Lung (tissue), 12 donors: Measurements from ENCODE around the gene MARK2. TPM values are rescaled to one million over a fixed set of nuclear protein-coding genes. Genes with fewer than 3 reads are reported as not detected.

Experiments
- ATAC-seq: fragments of 200-7000 bp; cut with Tn5 transposase; one replicate; pipeline ENCODE4 v1.9.1; 2020; ENCODE audit warnings: moderate number of reproducible peaks; ENCODE audit not compliant: insufficient read depth, low FRiP score
- DNase-seq, 3 donors: peaks; one replicate each; pipeline ENCODE4 v3.0.0-alpha.2; 2013 to 2017
- H3K27ac ChIP-seq, 2 donors: one replicate each; pipeline ENCODE4 v1.5.1; 2013; ENCODE audit warnings: mild to moderate bottlenecking in 2 of 2, moderate library complexity in 2 of 2, control low read depth in 1 of 2, inconsistent platforms in 1 of 2, low read depth in 1 of 2, low read length in 1 of 2
- H3K27me3 ChIP-seq, 3 donors: one replicate each; pipeline ENCODE4 v1.5.1; 2013; ENCODE audit warnings: low read length in 2 of 3; ENCODE audit not compliant: control insufficient read depth in 3 of 3, insufficient read depth in 3 of 3
- H3K36me3 ChIP-seq, 4 donors: one replicate each; pipeline ENCODE4 v1.5.1; 2013; ENCODE audit warnings: low read length in 4 of 4, mild to moderate bottlenecking in 1 of 4, moderate library complexity in 1 of 4; ENCODE audit not compliant: control insufficient read depth in 4 of 4, insufficient read depth in 4 of 4
- H3K4me1 ChIP-seq, 5 donors: one replicate each; pipeline ENCODE4 v1.5.1; 2013; ENCODE audit warnings: low read length in 5 of 5, mild to moderate bottlenecking in 2 of 5, moderate library complexity in 1 of 5; ENCODE audit not compliant: control insufficient read depth in 5 of 5, insufficient read depth in 5 of 5
- H3K4me3 ChIP-seq: one replicate; pipeline ENCODE4 v1.5.1; 2013; ENCODE audit warnings: mild to moderate bottlenecking, control low read depth, moderate library complexity
- H3K9ac ChIP-seq, 2 donors: one replicate each; pipeline ENCODE4 v1.5.1; 2013; ENCODE audit warnings: low read length in 2 of 2, control low read depth in 1 of 2; ENCODE audit not compliant: insufficient read depth in 1 of 2
- H3K9me3 ChIP-seq, 4 donors: one replicate each; pipeline ENCODE4 v1.5.1; 2013; ENCODE audit warnings: low read length in 3 of 4, mild to moderate bottlenecking in 1 of 4, moderate library complexity in 1 of 4; ENCODE audit not compliant: control insufficient read depth in 4 of 4, insufficient read depth in 3 of 4
- CTCF ChIP-seq: IDR thresholded peaks from 2 replicates; pipeline ENCODE4 v1.5.1; 2012; ENCODE audit warnings: mild to moderate bottlenecking; ENCODE audit errors: control extremely low read depth, extremely low read depth
- WGBS, 2 donors: extraction: QIAGEN DNeasy Blood & Tissue Kit; methylation state at CpG; one replicate each; pipeline ENCODE4 v1.1.7; 2013; 5-methylcytosine and 5-hydroxymethylcytosine counted together
- polyA plus RNA-seq, 2 donors: library from polyadenylated mRNA; stranded (reverse); fragments of 200-250 nt; gene quantifications; one replicate each; pipeline ENCODE4 v1.2.1, GENCODE V29; 2013
- total RNA-seq, 2 donors: library from RNA; depleted of rRNA in 1 of 2; stranded (reverse); fragments of >200 nt in 1 of 2; gene quantifications; one replicate each; pipeline ENCODE4 v1.2.1, GENCODE V29; 2014 to 2021
- donor health status: control.
- donor health status: control.
- donor health status: Bipolar disorder and iron deficiency.
- donor health status: healthy.
- donor health status: DM: yes; HTN: yes; CAD: no.

MARK2 gene
- total and polyA plus RNA-seq, 4 donors: 15.5 to 42.9 (median 32.3) TPM

- ATAC-seq (peak; percentile 64), DNase-seq (peak in 2 of 3 donors; percentile 31 to 73)
- Histone ChIP-seq H3K27ac (no peak overlapping the region), H3K36me3 (peaks cover 26 to 53% (median 46%) of the 10 kb centered on the region in 4 donors), H3K9ac (no peak overlapping the region), H3K9me3 (no peaks in the 10 kb centered on the region), H3K4me1 (peaks cover 0 to 8% (median 0%) of the 10 kb centered on the region in 5 donors), H3K27me3 (no peaks in the 10 kb centered on the region), H3K4me3 (no peak overlapping the region)
- 59 to 75% methylated on average over 4 of the region's 4 CpGs for WGBS, 2 donors
- TF ChIP-seq CTCF: no peak
Measured at GRCh38 chr11:63896071-63896470, 57.2 kb downstream of the MARK2 start.

DNA sequence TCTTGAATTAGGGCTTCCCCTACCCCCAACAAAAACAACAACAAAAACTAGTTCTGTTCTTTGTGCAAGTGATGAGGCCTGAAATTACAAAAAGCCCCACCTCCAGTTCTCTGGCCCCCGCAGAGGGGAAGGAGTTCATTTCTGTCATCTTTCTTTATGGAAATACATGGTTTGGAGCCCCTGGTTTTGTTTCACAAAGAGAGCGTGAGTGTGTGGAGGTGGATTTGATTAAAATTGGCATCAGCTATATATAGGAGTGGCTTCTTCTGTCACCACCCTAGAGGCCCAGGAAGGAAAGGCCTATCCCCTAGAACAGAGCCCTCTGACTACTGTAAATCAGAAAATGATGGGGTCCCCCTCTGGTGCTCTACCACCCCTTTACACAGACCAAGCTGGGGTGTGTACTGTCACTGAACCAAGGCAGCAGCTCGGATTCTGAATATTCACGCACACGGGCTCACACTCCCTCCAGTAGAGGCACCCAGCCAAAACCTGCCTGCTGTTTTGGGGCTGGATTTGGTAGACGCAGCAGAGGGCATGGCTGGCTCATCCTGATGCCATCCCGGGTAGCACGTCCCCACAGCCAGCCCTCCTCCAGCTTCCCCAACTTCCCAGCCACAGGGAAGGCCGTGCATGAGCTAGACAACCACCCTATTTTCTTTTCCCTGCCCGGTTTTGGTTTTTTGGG is 58.7 kb downstream of the MARK2 start:
- no peak for TF ChIP-seq CTCF
- Histone ChIP-seq H3K27ac (no peak overlapping the region), H3K9me3 (no peaks in the 10 kb centered on the region), H3K36me3 (peaks cover 36 to 61% (median 54%) of the 10 kb centered on the region in 4 donors), H3K4me1 (peaks cover 0 to 7% (median 0%) of the 10 kb centered on the region in 5 donors), H3K4me3 (no peak overlapping the region), H3K9ac (no peak overlapping the region), H3K27me3 (no peaks in the 10 kb centered on the region)
- no peak for DNase-seq
- 92 to 96% methylated on average over 10 of the region's 10 CpGs for WGBS, 2 donors
- ATAC-seq: no peak

- ATAC-seq (no peak), DNase-seq (no peak)
- Histone ChIP-seq H3K4me1 (peaks cover 0 to 4% (median 0%) of the 10 kb centered on the region in 5 donors), H3K27ac (no peak overlapping the region), H3K9ac (no peak overlapping the region), H3K27me3 (no peaks in the 10 kb centered on the region), H3K9me3 (no peaks in the 10 kb centered on the region), H3K4me3 (no peak overlapping the region), H3K36me3 (peaks cover 42 to 84% (median 57%) of the 10 kb centered on the region in 4 donors)
- no peak for TF ChIP-seq CTCF
- WGBS, 2 donors: 85 to 88% methylated on average over 3 of the region's 3 CpGs
Measured at GRCh38 chr11:63901660-63902059, 62.8 kb downstream of the MARK2 start.

DNA sequence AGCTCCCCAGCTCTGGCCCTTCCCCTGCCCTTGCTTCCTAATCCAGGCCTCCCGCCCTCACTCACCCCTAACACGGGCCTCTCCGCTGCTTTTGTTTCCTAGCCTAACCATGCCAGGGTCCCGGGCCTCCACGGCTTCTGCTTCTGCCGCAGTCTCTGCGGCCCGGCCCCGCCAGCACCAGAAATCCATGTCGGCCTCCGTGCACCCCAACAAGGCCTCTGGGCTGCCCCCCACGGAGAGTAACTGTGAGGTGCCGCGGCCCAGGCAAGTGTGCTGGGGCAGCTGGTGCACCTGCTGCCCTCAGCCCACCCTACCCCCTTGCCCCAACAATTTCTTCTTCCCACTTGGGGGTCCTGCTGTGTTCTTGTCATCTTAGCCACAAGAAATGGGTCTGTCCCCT is 65.0 kb downstream of the MARK2 start:
- WGBS, 2 donors: 98% methylated on average over 14 of the region's 14 CpGs
- Histone ChIP-seq H3K36me3 (peaks cover 34 to 85% (median 48%) of the 10 kb centered on the region in 4 donors), H3K9ac (no peak overlapping the region), H3K27me3 (no peaks in the 10 kb centered on the region), H3K4me1 (peaks cover 0 to 20% (median 4%) of the 10 kb centered on the region in 5 donors), H3K9me3 (no peaks in the 10 kb centered on the region), H3K27ac (no peak overlapping the region), H3K4me3 (no peak overlapping the region)
- TF ChIP-seq CTCF: no peak
- DNase-seq (no peak), ATAC-seq (no peak)
